Glutamatergic neuron (in vitro differentiated cells): ENCODE measurements around the gene EPB41L4B. TPM values are rescaled to one million over a fixed set of nuclear protein-coding genes. Genes with fewer than 3 reads are reported as not detected.

Experiments
- DNase-seq: peaks from one replicate; pipeline ENCODE4 v3.0.0; 2022
- H3K27ac Mint-ChIP-seq: one replicate; pipeline ENCODE4 v1.8.0; 2020; ENCODE audit warnings: mild to moderate bottlenecking, mixed read lengths, inconsistent platforms; ENCODE audit not compliant: unreplicated experiment
- H3K27me3 Mint-ChIP-seq: one replicate; pipeline ENCODE4 v1.8.0; 2020; ENCODE audit warnings: mild to moderate bottlenecking, moderate library complexity, mixed read lengths, inconsistent platforms; ENCODE audit not compliant: unreplicated experiment
- H3K36me3 Mint-ChIP-seq: one replicate; pipeline ENCODE4 v1.8.0; 2020; ENCODE audit warnings: mild to moderate bottlenecking, mixed read lengths, inconsistent platforms; ENCODE audit not compliant: unreplicated experiment
- H3K4me1 Mint-ChIP-seq: one replicate; pipeline ENCODE4 v1.8.0; 2020; ENCODE audit warnings: mild to moderate bottlenecking, low read depth, mixed read lengths, inconsistent platforms; ENCODE audit not compliant: unreplicated experiment
- H3K4me3 Mint-ChIP-seq: one replicate; pipeline ENCODE4 v1.8.0; 2020; ENCODE audit warnings: mild to moderate bottlenecking, mixed read lengths, inconsistent platforms; ENCODE audit not compliant: unreplicated experiment
- H3K9me3 Mint-ChIP-seq: one replicate; pipeline ENCODE4 v1.8.0; 2020; ENCODE audit warnings: mild to moderate bottlenecking, moderate library complexity, mixed read lengths, inconsistent platforms; ENCODE audit not compliant: unreplicated experiment
- CTCF ChIP-seq: fragments of 200-600 bp; sonication (generic); IDR thresholded peaks from one replicate; pipeline ENCODE4 v1.5.0; 2021; ENCODE audit not compliant: partially characterized antibody, unreplicated experiment
- total RNA-seq: library from RNA; stranded (reverse); fragmentation: NEBNext Ultra II Directional; extraction: Animal tissue kit (Norgen Biotek cat#: 25700); gene quantifications from one replicate; pipeline ENCODE4 v1.2.1, GENCODE V29; 2021; ENCODE audit not compliant: unreplicated experiment

EPB41L4B gene
- total RNA-seq, 1 donor from 2014 or later = 10.0 TPM

DNA sequence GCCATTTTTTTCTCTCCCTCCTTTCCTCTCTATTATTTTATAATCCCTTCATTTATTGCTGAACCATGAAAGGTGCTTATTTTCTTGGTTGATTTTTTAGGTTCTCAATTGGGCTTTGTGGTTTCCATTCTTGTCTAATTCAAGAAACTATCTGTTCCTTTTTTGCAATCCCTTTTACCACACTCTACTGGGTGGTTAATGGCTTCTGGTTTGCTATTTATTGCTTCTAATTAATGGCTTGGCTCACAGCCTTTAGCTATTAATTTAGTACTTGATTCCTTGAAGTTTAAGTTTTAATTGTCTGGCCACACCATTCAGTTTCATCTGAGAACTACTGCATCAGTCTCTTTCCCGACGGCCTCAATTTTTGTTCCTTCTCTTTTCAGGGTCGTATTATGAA lies 159.4 kb downstream of the EPB41L4B start:
- H3K27me3 Mint-ChIP-seq = peaks cover 5% of the 10 kb centered on the region
- peaks cover 19% of the 10 kb centered on the region for H3K36me3 Mint-ChIP-seq
- no peak for DNase-seq
- no peak overlapping the region for H3K27ac Mint-ChIP-seq
- no peak overlapping the region for H3K4me3 Mint-ChIP-seq
- no peak for TF ChIP-seq CTCF
- no peaks in the 10 kb centered on the region for H3K4me1 Mint-ChIP-seq
- peaks cover 3% of the 10 kb centered on the region for H3K9me3 Mint-ChIP-seq

GRCh38 chr9:109159583-109159982 lies 161.3 kb downstream of the EPB41L4B start:
- Mint-ChIP-seq H3K9me3 (peaks cover 3% of the 10 kb centered on the region), H3K36me3 (peaks cover 8% of the 10 kb centered on the region), H3K27ac (no peak overlapping the region), H3K4me3 (no peak overlapping the region), H3K27me3 (no peaks in the 10 kb centered on the region), H3K4me1 (no peaks in the 10 kb centered on the region)
- no peak for DNase-seq
- TF ChIP-seq CTCF = no peak

GRCh38 chr9:109158651-109159050 lies 162.2 kb downstream of the EPB41L4B start:
- Mint-ChIP-seq H3K36me3 (peaks cover 11% of the 10 kb centered on the region), H3K27me3 (no peaks in the 10 kb centered on the region), H3K9me3 (no peaks in the 10 kb centered on the region), H3K4me1 (no peaks in the 10 kb centered on the region), H3K27ac (no peak overlapping the region), H3K4me3 (no peak overlapping the region)
- TF ChIP-seq CTCF = no peak
- DNase-seq = no peak

DNA sequence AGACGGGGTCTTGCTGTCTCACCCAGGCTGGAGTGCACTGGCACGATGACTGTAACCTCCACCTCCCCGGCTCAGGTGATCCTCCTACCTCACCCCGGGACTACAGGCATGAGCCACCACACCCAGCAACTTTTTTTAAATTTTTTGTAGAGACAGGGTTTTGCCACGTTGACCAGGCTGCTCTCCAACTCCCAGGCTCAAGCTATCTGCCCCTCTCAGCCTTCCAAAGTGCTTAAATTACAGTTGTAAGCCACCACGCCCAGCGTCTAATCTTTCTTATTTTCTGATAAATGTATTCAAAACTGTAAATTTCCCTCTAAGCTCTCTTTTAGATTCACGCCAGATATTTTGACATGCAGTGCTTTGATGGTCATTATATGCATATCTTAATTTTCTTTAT lies 164.2 kb downstream of the EPB41L4B start:
- H3K4me1 Mint-ChIP-seq = no peaks in the 10 kb centered on the region
- TF ChIP-seq CTCF = no peak
- no peaks in the 10 kb centered on the region for H3K9me3 Mint-ChIP-seq
- H3K36me3 Mint-ChIP-seq = peaks cover 18% of the 10 kb centered on the region
- no peak for DNase-seq
- no peak overlapping the region for H3K4me3 Mint-ChIP-seq
- no peak overlapping the region for H3K27ac Mint-ChIP-seq
- no peaks in the 10 kb centered on the region for H3K27me3 Mint-ChIP-seq

GRCh38 chr9:109150925-109151545 lies 169.8 kb downstream of the EPB41L4B start:
- Mint-ChIP-seq H3K4me3 (no peak overlapping the region), H3K27ac (no peak overlapping the region), H3K9me3 (no peaks in the 10 kb centered on the region), H3K4me1 (no peaks in the 10 kb centered on the region), H3K27me3 (no peaks in the 10 kb centered on the region), H3K36me3 (peaks cover 15% of the 10 kb centered on the region)
- DNase-seq = no peak
- no peak for TF ChIP-seq CTCF
